A549 treated with DMSO at 1 μM for 4 hours (cell line): Measurements from ENCODE around the gene HYI. TPM values are rescaled to one million over a fixed set of nuclear protein-coding genes. Genes with fewer than 3 reads are reported as not detected.

ENCODE experiments used
- total RNA-seq: library from RNA; stranded (reverse); fragments of 200-300 nt; extraction: Qiagen RNA extraction; gene quantifications from 5 replicates; pipeline ENCODE4 v1.2.3, GENCODE V29; 2022; ENCODE audit warnings: low read depth

The HYI gene, protein sequence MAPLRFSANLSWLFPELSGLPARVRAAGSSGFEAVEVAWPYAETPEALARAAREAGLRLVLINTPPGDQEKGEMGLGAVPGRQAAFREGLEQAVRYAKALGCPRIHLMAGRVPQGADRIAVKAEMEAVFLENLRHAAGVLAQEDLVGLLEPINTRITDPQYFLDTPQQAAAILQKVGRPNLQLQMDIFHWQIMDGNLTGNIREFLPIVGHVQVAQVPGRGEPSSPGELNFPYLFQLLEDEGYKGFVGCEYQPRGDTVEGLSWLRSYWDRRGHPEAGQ
- 13.3 to 16.7 TPM (median 13.9 TPM) in 5 replicates for total RNA-seq

GRCh38 chr1:43453442-43454269, at the start of gene HYI:
Gene HYI, minus strand, starts transcription at chr1:43453931. Its CDS starts 138 bp downstream, at chr1:43453793.

Other genes starting within 250 kb of the HYI start
- gene TMEM125, start 183.9 kb downstream of the HYI start, total RNA-seq, result not detected in 5 replicates
- not detected in 5 replicates for gene C1orf210, start 168.3 kb downstream of the HYI start, total RNA-seq
- gene TIE1, start 152.9 kb downstream of the HYI start, total RNA-seq, result 0.02 to 0.09 TPM in 2 of 5 replicates, not detected in the others
- gene MPL, start 116.1 kb downstream of the HYI start, total RNA-seq, result 0.26 TPM in 1 of 5 replicates, not detected in the others
- 168 to 216 TPM (median 190 TPM) in 5 replicates for gene CDC20, start 95.0 kb downstream of the HYI start, total RNA-seq
- gene ELOVL1, start 85.9 kb downstream of the HYI start, total RNA-seq, result 138 to 168 TPM (median 144 TPM) in 5 replicates
- 35.0 to 38.6 TPM (median 37.4 TPM) in 5 replicates for gene MED8, start 64.1 kb downstream of the HYI start, total RNA-seq
- gene SZT2, start 64.0 kb downstream of the HYI start, total RNA-seq, result 4.7 to 8.4 TPM (median 8.2 TPM) in 5 replicates
- 86.6 to 120 TPM (median 108 TPM) in 5 replicates for gene PTPRF, start 77.0 kb upstream of the HYI start, total RNA-seq
- gene KDM4A, start 196.2 kb upstream of the HYI start, total RNA-seq, result 15.6 to 18.0 TPM (median 17.4 TPM) in 5 replicates